IMR-90 (cell line): ENCODE results near the gene GAL3ST2. TPM values are rescaled to one million over a fixed set of nuclear protein-coding genes. Genes with fewer than 3 reads are reported as not detected.

Source experiments
- ATAC-seq: fragments of 200-7000 bp; cut with Tn5 transposase; 2 replicates; pipeline ENCODE4 v1.9.1; 2020; ENCODE audit warnings: low read depth, mild to moderate bottlenecking, moderate library complexity
- BruUV-seq: library from RNA; stranded (reverse); fragments of 400-500 nt; replicated peaks from 2 replicates; lab custom pipeline; 2021; lab: Mats Ljungman, UMichigan
- CTCF ChIA-PET: fragments of 300-600 bp; formaldehyde crosslinking; extraction: SDS; loops from one replicate; lab custom pipeline; 2021; ENCODE audit warnings: antibody characterized with exemption; lab: Yijun Ruan, JAX
- POLR2A ChIA-PET: fragments of 300-600 bp; sonication (Branson Sonifier 250); formaldehyde crosslinking; loops from one replicate; lab custom pipeline; 2022; ENCODE audit warnings: antibody characterized with exemption; ENCODE audit not compliant: unreplicated experiment; lab: Charles Lee
- DNase-seq: peaks from one replicate; pipeline ENCODE4 v3.0.0; 2013
- H2AFZ ChIP-seq: replicated peaks from 2 replicates; pipeline ENCODE3; 2013; ENCODE audit warnings: low read length, mild to moderate bottlenecking; ENCODE audit not compliant: poor library complexity
- H2AK5ac ChIP-seq: 2 replicates; pipeline ENCODE4 v1.6.1; 2013; ENCODE audit warnings: low read depth, low read length, inconsistent platforms
- H2AK9ac ChIP-seq: replicated peaks from 2 replicates; pipeline ENCODE3; 2013; ENCODE audit warnings: mild to moderate bottlenecking, low read depth, low read length, moderate library complexity; ENCODE audit not compliant: poor library complexity
- H2BK120ac ChIP-seq: 2 replicates; pipeline ENCODE4 v1.6.1; 2013; ENCODE audit warnings: low read depth, low read length, inconsistent platforms
- H2BK15ac ChIP-seq: 3 replicates; pipeline ENCODE4 v1.6.1; 2013; ENCODE audit warnings: low read depth, low read length, inconsistent platforms
- H2BK20ac ChIP-seq: 2 replicates; pipeline ENCODE4 v1.6.1; 2013; ENCODE audit warnings: low read depth, mild to moderate bottlenecking, inconsistent platforms, low read length, moderate library complexity
- H2BK5ac ChIP-seq: 2 replicates; pipeline ENCODE4 v1.6.1; 2013; ENCODE audit warnings: mild to moderate bottlenecking, low read depth, low read length, inconsistent platforms; ENCODE audit not compliant: poor library complexity, severe bottlenecking
- H3K14ac ChIP-seq: replicated peaks from 2 replicates; pipeline ENCODE4 v1.6.1; 2013; ENCODE audit warnings: low read depth, low read length, inconsistent platforms
- H3K18ac ChIP-seq: 2 replicates; pipeline ENCODE4 v1.6.1; 2013; ENCODE audit warnings: low read depth, low read length, control low read depth
- H3K23ac ChIP-seq: 2 replicates; pipeline ENCODE4 v1.6.1; 2013; ENCODE audit warnings: low read depth, low read length, inconsistent platforms
- H3K27ac ChIP-seq: 2 replicates; pipeline ENCODE4 v1.5.1; 2013; ENCODE audit warnings: mild to moderate bottlenecking, control low read depth, low read length; ENCODE audit not compliant: insufficient read depth
- H3K27me3 ChIP-seq: 2 replicates; pipeline ENCODE4 v1.6.1; 2013; ENCODE audit warnings: low read length; ENCODE audit not compliant: control insufficient read depth, insufficient read depth
- H3K36me3 ChIP-seq: 2 replicates; pipeline ENCODE4 v1.6.1; 2013; ENCODE audit warnings: low read length, mixed read lengths; ENCODE audit not compliant: control insufficient read depth, insufficient read depth
- H3K4ac ChIP-seq: 2 replicates; pipeline ENCODE4 v1.6.1; 2013; ENCODE audit warnings: low read depth, low read length, inconsistent platforms
- H3K4me1 ChIP-seq: 2 replicates; pipeline ENCODE4 v1.6.1; 2013; ENCODE audit warnings: low read length, mixed read lengths; ENCODE audit not compliant: control insufficient read depth, insufficient read depth
- H3K4me2 ChIP-seq: 2 replicates; pipeline ENCODE4 v1.6.1; 2013; ENCODE audit warnings: low read depth, mild to moderate bottlenecking, control low read depth, low read length, moderate library complexity
- H3K4me3 ChIP-seq: 2 replicates; pipeline ENCODE4 v1.5.1; 2013; ENCODE audit warnings: low read depth, mild to moderate bottlenecking, control low read depth, low read length, moderate library complexity; ENCODE audit not compliant: insufficient read depth
- H3K56ac ChIP-seq: 2 replicates; pipeline ENCODE4 v1.6.1; 2013; ENCODE audit warnings: low read length, inconsistent platforms; ENCODE audit not compliant: insufficient read depth; ENCODE audit errors: extremely low read depth
- H3K79me1 ChIP-seq, 2 experiments: 2 replicates each; pipeline ENCODE4 v1.6.1; 2013; ENCODE audit warnings: low read length in 2 of 2, inconsistent platforms in 1 of 2, low read depth in 1 of 2
- H3K9ac ChIP-seq: 2 replicates; pipeline ENCODE4 v1.6.1; 2013; ENCODE audit warnings: low read depth, low read length, control low read depth
- H3K9me1 ChIP-seq: 2 replicates; pipeline ENCODE4 v1.6.1; 2013; ENCODE audit warnings: low read length, inconsistent platforms; ENCODE audit not compliant: insufficient read depth
- H3K9me3 ChIP-seq: 2 replicates; pipeline ENCODE4 v1.6.1; 2013; ENCODE audit warnings: low read length; ENCODE audit not compliant: control insufficient read depth, insufficient read depth
- H4K20me1 ChIP-seq: 2 replicates; pipeline ENCODE4 v1.6.1; 2013; ENCODE audit warnings: low read length, inconsistent platforms; ENCODE audit not compliant: insufficient read depth
- H4K5ac ChIP-seq: 2 replicates; pipeline ENCODE4 v1.6.1; 2013; ENCODE audit warnings: mild to moderate bottlenecking, low read depth, low read length, control low read depth
- H4K8ac ChIP-seq, 2 experiments: 2 replicates each; pipeline ENCODE4 v1.6.1; 2013; ENCODE audit warnings: low read depth in 2 of 2, low read length in 2 of 2, control low read depth in 1 of 2, inconsistent platforms in 1 of 2
- H4K91ac ChIP-seq: 2 replicates; pipeline ENCODE4 v1.6.1; 2013; ENCODE audit warnings: low read depth, low read length, inconsistent platforms; ENCODE audit not compliant: insufficient read depth
- BHLHE40 ChIP-seq: fragments of 150-350 bp; IDR thresholded peaks from 2 replicates; pipeline ENCODE4 v1.6.1; 2016; ENCODE audit warnings: mild to moderate bottlenecking, low read depth, low read length
- CEBPB ChIP-seq: IDR thresholded peaks from 2 replicates; pipeline ENCODE4 v1.6.1; 2012; ENCODE audit warnings: low read depth, low read length, improper control_type of control experiment
- CHD1 ChIP-seq: IDR thresholded peaks from 2 replicates; pipeline ENCODE4 v1.6.1; 2012; ENCODE audit warnings: low read depth, low read length, improper control_type of control experiment
- CTCF ChIP-seq: conservative IDR thresholded peaks from 2 replicates; pipeline ENCODE4 v1.5.1; 2012; ENCODE audit warnings: mild to moderate bottlenecking, low read depth, low read length, improper control_type of control experiment
- FOS ChIP-seq: fragments of 150-350 bp; IDR thresholded peaks from 2 replicates; pipeline ENCODE4 v1.6.1; 2016; ENCODE audit warnings: low read depth, low read length
- MAFK ChIP-seq: IDR thresholded peaks from 2 replicates; pipeline ENCODE4 v1.6.1; 2012; ENCODE audit warnings: low read depth, low read length, improper control_type of control experiment
- MAZ ChIP-seq: IDR thresholded peaks from 2 replicates; pipeline ENCODE4 v1.6.1; 2012; ENCODE audit warnings: low read depth, mild to moderate bottlenecking, low read length, improper control_type of control experiment, moderate library complexity, borderline replicate concordance
- MXI1 ChIP-seq: IDR thresholded peaks from 2 replicates; pipeline ENCODE4 v1.6.1; 2012; ENCODE audit warnings: low read depth, mild to moderate bottlenecking, low read length, moderate library complexity, borderline replicate concordance
- NFE2L2 ChIP-seq: fragments of 150-350 bp; IDR thresholded peaks from 2 replicates; pipeline ENCODE4 v1.6.1; 2016; ENCODE audit warnings: low read depth, mild to moderate bottlenecking, low read length
- POLR2A ChIP-seq: IDR thresholded peaks from 2 replicates; pipeline ENCODE4 v1.6.1; 2012; ENCODE audit warnings: mild to moderate bottlenecking, low read depth, low read length
- RAD21 ChIP-seq: IDR thresholded peaks from 2 replicates; pipeline ENCODE4 v1.6.1; 2012; ENCODE audit warnings: low read length, improper control_type of control experiment
- RCOR1 ChIP-seq: IDR thresholded peaks from 2 replicates; pipeline ENCODE4 v1.6.1; 2012; ENCODE audit warnings: mild to moderate bottlenecking, low read length, improper control_type of control experiment; ENCODE audit not compliant: insufficient replicate concordance
- RFX5 ChIP-seq: IDR thresholded peaks from 2 replicates; pipeline ENCODE4 v1.8.0; 2012; ENCODE audit warnings: low read depth, mild to moderate bottlenecking, low read length, moderate library complexity
- SMC3 ChIP-seq: fragments of 150-350 bp; IDR thresholded peaks from 2 replicates; pipeline ENCODE4 v1.6.1; 2016; ENCODE audit warnings: low read depth, mild to moderate bottlenecking, antibody characterized with exemption, low read length, moderate library complexity
- USF2 ChIP-seq: fragments of 150-350 bp; IDR thresholded peaks from 2 replicates; pipeline ENCODE4 v1.6.1; 2017; ENCODE audit warnings: mild to moderate bottlenecking, antibody characterized with exemption, low read length, low read depth
- WGBS, 2 experiments: methylation state at CpG; one replicate each; pipeline versions ENCODE4 v1.1.5 to v1.1.7; 2013; ENCODE audit warnings: missing lambda C conversion rate in 2 of 2; ENCODE audit not compliant: insufficient read length in 1 of 2; ENCODE audit errors: extremely low coverage in 2 of 2; 5-methylcytosine and 5-hydroxymethylcytosine counted together
- dilution Hi-C: fragments of 300-500 bp; cut with HindIII; formaldehyde crosslinking; loops from one replicate; pipeline ENCODE4 v1.14.3; 2018; ENCODE audit warnings: low sequenced_read_pairs; ENCODE audit not compliant: unreplicated experiment
- in situ Hi-C: fragments of 300-500 bp; cut with MboI; formaldehyde crosslinking; loops from 3 replicates; pipeline ENCODE4 v1.14.3; 2019; ENCODE audit warnings: low sequenced_read_pairs, inconsistent platforms, mixed read lengths
- intact Hi-C: fragments of 100-400 bp; cut with micrococcal nuclease; formaldehyde crosslinking; loops from 2 replicates; pipeline ENCODE4 v1.10.0; 2022
- polyA plus RNA-seq, 3 experiments: library from polyadenylated mRNA; depleted of rRNA; stranded (reverse); fragments of >200 nt; gene quantifications; 2 replicates each; pipeline ENCODE4 v1.2.3, GENCODE V29; 2012; ENCODE audit warnings: low replicate concordance in 1 of 3
- total RNA-seq: library from RNA; depleted of rRNA; stranded (reverse); fragments of >200 nt; gene quantifications from 2 replicates; pipeline ENCODE4 v1.2.3, GENCODE V29; 2012

GAL3ST2 gene
- total and polyA plus RNA-seq, 2 of the 4 experiments (the other 2 are of a cell fraction), result 0.07 TPM; not detected in 1

- Histone ChIP-seq H3K9ac (no peak overlapping the region), H3K14ac (no peak overlapping the region), H2BK15ac (no peak overlapping the region), H3K4me2 (no peak overlapping the region), H4K5ac (no peak overlapping the region), H4K8ac (no peak overlapping the region), H4K91ac (no peak overlapping the region), H3K4me1 (peaks cover 3% of the 10 kb centered on the region), H2BK5ac (no peak overlapping the region), H3K27me3 (no peaks in the 10 kb centered on the region), H2AFZ (no peak overlapping the region), H3K18ac (no peak overlapping the region), H3K36me3 (peaks cover 41% of the 10 kb centered on the region), H3K4ac (no peak overlapping the region), H3K23ac (no peak overlapping the region), H2BK120ac (no peak overlapping the region), H3K79me1 (peaks cover 4 to 12% of the 10 kb centered on the region in 2 experiments; a peak in 3 of 4 replicates), H3K27ac (no peak overlapping the region), H3K4me3 (no peak overlapping the region), H2AK5ac (no peak overlapping the region), H3K9me1 (peaks cover 10% of the 10 kb centered on the region), H2BK20ac (no peak overlapping the region), H4K20me1 (peaks cover 17% of the 10 kb centered on the region), H2AK9ac (no peak overlapping the region), H3K56ac (no peak overlapping the region), H3K9me3 (0 out of 2 replicates have a peak, but pooled peaks cover 2% of the 10 kb centered on the region)
- ATAC-seq (no peak), DNase-seq (no peak)
- 95% methylated on average over 10 of the region's 24 CpGs; no CpG with 5 or more reads in 1 of the 2 experiments for WGBS, 2 experiments
- in situ Hi-C loops, result no loop called here
- CTCF ChIA-PET, result no interaction called here
- dilution Hi-C loops, result no loop called here
- intact Hi-C loops, result no loop called here
- BruUV-seq, result no TSS peak
- POLR2A ChIA-PET, result interaction anchor here (0.6 kb wide), 1 partner anchor 101 kb away, joined by 3 read pairs; no protein-coding TSS in a partner anchor
- TF ChIP-seq CTCF (no peak), BHLHE40 (no peak), POLR2A (no peak), FOS (no peak), SMC3 (no peak), MAFK (no peak), CHD1 (no peak), MXI1 (no peak), NFE2L2 (no peak), CEBPB (no peak), USF2 (no peak), RAD21 (no peak), MAZ (no peak), RFX5 (no peak), RCOR1 (no peak)
Observed at GRCh38 chr2:241744028-241744754, 32.4 kb upstream of the GAL3ST2 start.
